Esophagus (tissue), 2 donors: ENCODE results near the gene GBA2. TPM values are rescaled to one million over a fixed set of nuclear protein-coding genes. Genes with fewer than 3 reads are reported as not detected.

Experiments used
- H3K27ac ChIP-seq, 2 donors: one replicate each; pipeline ENCODE4 v1.5.1; 2013; ENCODE audit warnings: low read depth in 2 of 2, mild to moderate bottlenecking in 2 of 2, inconsistent platforms in 1 of 2, low read length in 1 of 2, moderate library complexity in 1 of 2
- H3K27me3 ChIP-seq, 2 donors: one replicate each; pipeline ENCODE4 v1.6.1; 2013; ENCODE audit warnings: low read length in 2 of 2, control low read depth in 1 of 2, mild to moderate bottlenecking in 1 of 2; ENCODE audit not compliant: insufficient read depth in 2 of 2, control insufficient read depth in 1 of 2
- H3K36me3 ChIP-seq, 2 donors: one replicate each; pipeline ENCODE4 v1.6.1; 2013; ENCODE audit warnings: low read length in 1 of 2; ENCODE audit not compliant: control insufficient read depth in 2 of 2, insufficient read depth in 2 of 2
- H3K4me1 ChIP-seq, 2 donors: one replicate each; pipeline ENCODE4 v1.6.1; 2013; ENCODE audit warnings: low read length in 1 of 2; ENCODE audit not compliant: control insufficient read depth in 2 of 2, insufficient read depth in 2 of 2
- H3K4me3 ChIP-seq, 2 donors: one replicate each; pipeline ENCODE4 v1.5.1; 2013; ENCODE audit warnings: low read length in 2 of 2, mild to moderate bottlenecking in 2 of 2, low read depth in 1 of 2, moderate library complexity in 1 of 2
- H3K9me3 ChIP-seq, 2 donors: one replicate each; pipeline ENCODE4 v1.6.1; 2013; ENCODE audit warnings: mild to moderate bottlenecking in 2 of 2, low read depth in 1 of 2, low read length in 1 of 2, moderate library complexity in 1 of 2; ENCODE audit not compliant: control insufficient read depth in 2 of 2, insufficient read depth in 1 of 2
- WGBS, 2 donors: extraction: QIAGEN DNeasy Blood & Tissue Kit; methylation state at CpG; one replicate each; pipeline ENCODE4 v1.1.7; 2013; 5-methylcytosine and 5-hydroxymethylcytosine counted together
- polyA plus RNA-seq, 2 donors: library from polyadenylated mRNA; stranded (reverse); fragments of 200-250 nt; gene quantifications; one replicate each; pipeline ENCODE4 v1.2.3, GENCODE V29; 2013
- donor health status: healthy with polysubstance abuse.
- donor health status: Bipolar disorder and iron deficiency.

GBA2 gene
- polyA plus RNA-seq, 2 donors = 26.7 to 45.8 TPM

GRCh38 chr9:35691334-35691650, 57.7 kb downstream of the GBA2 start:
- Histone ChIP-seq H3K36me3 (no peaks in the 10 kb centered on the region), H3K4me3 (peak overlapping the region; percentile 57 to 60), H3K27me3 (no peaks in the 10 kb centered on the region), H3K4me1 (peaks cover 2 to 6% of the 10 kb centered on the region in 2 donors), H3K9me3 (no peaks in the 10 kb centered on the region), H3K27ac (peak overlapping the region; percentile 86 to 92)
- 23 to 24% methylated on average over 10 of the region's 10 CpGs for WGBS, 2 donors

GRCh38 chr9:35690614-35691333, 58.3 kb downstream of the GBA2 start:
- Histone ChIP-seq H3K9me3 (no peaks in the 10 kb centered on the region), H3K4me3 (peak overlapping the region; percentile 57 to 60), H3K4me1 (peaks cover 2 to 6% of the 10 kb centered on the region in 2 donors), H3K27me3 (no peaks in the 10 kb centered on the region), H3K36me3 (no peaks in the 10 kb centered on the region), H3K27ac (peak overlapping the region; percentile 86 to 92)
- WGBS, 2 donors = 1 to 2% methylated on average over 52 to 61 of the region's 61 CpGs

- peak overlapping the region; percentile 57 to 60 for H3K4me3 ChIP-seq
- no peaks in the 10 kb centered on the region for H3K27me3 ChIP-seq
- H3K9me3 ChIP-seq = no peaks in the 10 kb centered on the region
- WGBS, 2 donors = 0 to 1% methylated on average over 21 of the region's 21 CpGs
- peaks cover 2 to 6% of the 10 kb centered on the region in 2 donors for H3K4me1 ChIP-seq
- H3K27ac ChIP-seq = peak overlapping the region; percentile 86 to 92
- peaks cover 0 to 3% of the 10 kb centered on the region in 2 donors for H3K36me3 ChIP-seq
Observed at GRCh38 chr9:35690294-35690613, 58.8 kb downstream of the GBA2 start.

- H3K36me3 ChIP-seq = peaks cover 0 to 6% of the 10 kb centered on the region in 2 donors
- H3K9me3 ChIP-seq = no peaks in the 10 kb centered on the region
- peak within 1 kb of the TSS; percentile 86 to 92 for H3K27ac ChIP-seq
- peak within 1 kb of the TSS; percentile 57 to 60 for H3K4me3 ChIP-seq
- no peaks in the 10 kb centered on the region for H3K27me3 ChIP-seq
- 22 to 36% methylated on average over 46 to 61 of the region's 61 CpGs for WGBS, 2 donors
- peaks cover 2 to 6% of the 10 kb centered on the region in 2 donors for H3K4me1 ChIP-seq
Observed at GRCh38 chr9:35689542-35690293, 59.3 kb downstream of the GBA2 start, which contains the start of gene TPM2. TPM2 (minus strand) TSS chr9:35689925; CDS start chr9:35689817, 108 bp downstream.

- 55 to 58% methylated on average over 12 of the region's 12 CpGs for WGBS, 2 donors
- Histone ChIP-seq H3K36me3 (peaks cover 0 to 12% of the 10 kb centered on the region in 2 donors), H3K4me3 (peak overlapping the region; percentile 57 to 60), H3K27ac (peak overlapping the region; percentile 37 to 83), H3K9me3 (no peaks in the 10 kb centered on the region), H3K27me3 (no peaks in the 10 kb centered on the region), H3K4me1 (peaks cover 2 to 6% of the 10 kb centered on the region in 2 donors)
Observed at GRCh38 chr9:35688558-35689541, 60.2 kb downstream of the GBA2 start.

GRCh38 chr9:35687972-35688557, 61.0 kb downstream of the GBA2 start:
- peak overlapping the region; percentile 31 to 57 for H3K4me3 ChIP-seq
- peak overlapping the region; percentile 37 to 83 for H3K27ac ChIP-seq
- H3K36me3 ChIP-seq = peaks cover 0 to 12% of the 10 kb centered on the region in 2 donors
- peaks cover 2 to 6% of the 10 kb centered on the region in 2 donors for H3K4me1 ChIP-seq
- 70 to 76% methylated on average over 2 of the region's 2 CpGs for WGBS, 2 donors
- no peaks in the 10 kb centered on the region for H3K9me3 ChIP-seq
- no peaks in the 10 kb centered on the region for H3K27me3 ChIP-seq

- H3K27ac ChIP-seq = peak overlapping the region in 1 of 2 donors; percentile 34
- WGBS, 2 donors = 64 to 78% methylated on average over 2 of the region's 2 CpGs
- H3K4me3 ChIP-seq = peak overlapping the region; percentile 31 to 57
- no peaks in the 10 kb centered on the region for H3K9me3 ChIP-seq
- H3K36me3 ChIP-seq = peaks cover 0 to 12% of the 10 kb centered on the region in 2 donors
- H3K4me1 ChIP-seq = peaks cover 5 to 6% of the 10 kb centered on the region in 2 donors
- H3K27me3 ChIP-seq = no peaks in the 10 kb centered on the region
Observed at GRCh38 chr9:35687306-35687705, 61.7 kb downstream of the GBA2 start.
